Neural progenitor cell (in vitro differentiated cells): Measurements from ENCODE around the gene MBTPS1. TPM values are rescaled to one million over a fixed set of nuclear protein-coding genes. Genes with fewer than 3 reads are reported as not detected.

Experiments used
- DNase-seq: peaks from one replicate; pipeline ENCODE4 v3.0.0-alpha.2; 2016; ENCODE audit warnings: low spot score
- H2AFZ ChIP-seq: fragments of 200-600 bp; sonication (generic); replicated peaks from 2 replicates; pipeline ENCODE4 v1.6.1; 2016; ENCODE audit warnings: antibody characterized with exemption
- H3F3A ChIP-seq: fragments of 200-600 bp; sonication (generic); 2 replicates; pipeline ENCODE4 v1.6.1; 2016; ENCODE audit warnings: antibody characterized with exemption, low read depth
- H3K27ac ChIP-seq: fragments of 200-600 bp; sonication (generic); 2 replicates; pipeline ENCODE4 v1.5.1; 2016; ENCODE audit warnings: mild to moderate bottlenecking
- H3K27me3 ChIP-seq: fragments of 200-600 bp; sonication (generic); 2 replicates; pipeline ENCODE4 v1.6.1; 2016; ENCODE audit warnings: mild to moderate bottlenecking, moderate library complexity
- H3K36me3 ChIP-seq: fragments of 200-600 bp; sonication (generic); 2 replicates; pipeline ENCODE4 v1.5.1; 2016
- H3K4me1 ChIP-seq: fragments of 200-600 bp; sonication (generic); 2 replicates; pipeline ENCODE4 v1.6.1; 2016; ENCODE audit warnings: mixed run types
- H3K4me2 ChIP-seq: fragments of 200-600 bp; sonication (generic); 2 replicates; pipeline ENCODE4 v1.6.1; 2016
- H3K4me3 ChIP-seq: fragments of 200-600 bp; sonication (generic); 2 replicates; pipeline ENCODE4 v1.5.1; 2016
- H3K79me2 ChIP-seq: fragments of 200-600 bp; sonication (generic); 2 replicates; pipeline ENCODE4 v1.6.1; 2016; ENCODE audit warnings: low read depth
- H3K9ac ChIP-seq: fragments of 200-600 bp; sonication (generic); 2 replicates; pipeline ENCODE4 v1.6.1; 2016
- H3K9me3 ChIP-seq: fragments of 200-600 bp; sonication (generic); 2 replicates; pipeline ENCODE4 v1.5.1; 2016; ENCODE audit warnings: low read depth
- H4K20me1 ChIP-seq: fragments of 200-600 bp; sonication (generic); 2 replicates; pipeline ENCODE4 v1.6.1; 2016; ENCODE audit warnings: low read depth
- H3K27ac Mint-ChIP-seq: 3 replicates; pipeline ENCODE4 v1.8.0; 2021; ENCODE audit warnings: mixed read lengths
- H3K27me3 Mint-ChIP-seq: 2 replicates; pipeline ENCODE4 v1.8.0; 2022; ENCODE audit warnings: low read depth, mild to moderate bottlenecking, inconsistent platforms, moderate library complexity, mixed read lengths; ENCODE audit not compliant: insufficient read depth
- H3K36me3 Mint-ChIP-seq: 3 replicates; pipeline ENCODE4 v1.8.0; 2021; ENCODE audit warnings: mixed read lengths
- H3K4me1 Mint-ChIP-seq: 3 replicates; pipeline ENCODE4 v1.8.0; 2021; ENCODE audit warnings: mixed read lengths
- H3K4me3 Mint-ChIP-seq: 3 replicates; pipeline ENCODE4 v1.8.0; 2021; ENCODE audit warnings: mild to moderate bottlenecking, moderate library complexity, mixed read lengths
- H3K9me3 Mint-ChIP-seq: 3 replicates; pipeline ENCODE4 v1.8.0; 2020; ENCODE audit warnings: mixed read lengths
- EZH2 ChIP-seq: fragments of 200-600 bp; sonication (generic); IDR thresholded peaks from 2 replicates; pipeline ENCODE4 v1.6.1; 2017; ENCODE audit warnings: antibody characterized with exemption, mild to moderate bottlenecking, moderate library complexity
- EZH2phosphoT487 ChIP-seq: fragments of 200-600 bp; sonication (generic); IDR thresholded peaks from 2 replicates; pipeline ENCODE4 v1.6.1; 2017; ENCODE audit warnings: antibody characterized with exemption
- total RNA-seq: library from RNA; depleted of rRNA; stranded (reverse); fragments of >200 nt; gene quantifications from 2 replicates; pipeline ENCODE4 v1.2.3, GENCODE V29; 2015; ENCODE audit warnings: low replicate concordance
- TF ChIP-seq, protein P1 (sequence below): fragments of 200-600 bp; sonication (generic); IDR thresholded peaks from 2 replicates; pipeline ENCODE4 v1.5.1; 2017; ENCODE audit warnings: antibody characterized with exemption, mild to moderate bottlenecking

Gene MBTPS1
- total RNA-seq, 1 donor from 2014 or later = 52.3 TPM

DNA sequence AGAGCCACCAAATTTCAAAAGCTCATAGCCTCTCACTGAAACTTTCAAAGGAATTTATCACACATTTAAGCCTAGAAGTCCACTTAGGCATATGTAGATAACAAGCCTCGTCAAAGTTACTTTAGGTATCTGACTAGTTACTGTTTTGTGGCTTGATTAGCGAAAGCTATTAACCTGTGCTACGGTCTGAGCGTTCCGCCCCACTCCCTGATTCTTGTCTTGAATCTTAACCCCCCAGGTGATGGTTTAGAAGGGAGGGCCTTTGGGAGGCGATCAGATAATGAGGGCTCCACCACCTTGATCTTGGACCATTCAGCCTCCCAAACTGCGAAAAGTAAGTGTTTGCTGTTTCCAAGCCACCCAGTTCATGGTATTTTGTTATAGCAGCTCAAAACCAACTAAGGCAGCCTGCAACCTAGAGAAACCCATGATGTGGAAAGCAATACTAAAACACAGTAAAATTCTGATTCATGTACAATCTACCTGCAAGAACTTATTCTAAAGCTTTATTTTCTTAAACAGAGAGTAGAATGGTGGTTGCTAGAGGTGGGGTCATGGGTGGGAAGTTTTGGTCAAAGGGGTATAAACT is 21.1 kb upstream of the MBTPS1 start:
- H3K27ac Mint-ChIP-seq = no peak overlapping the region

DNA sequence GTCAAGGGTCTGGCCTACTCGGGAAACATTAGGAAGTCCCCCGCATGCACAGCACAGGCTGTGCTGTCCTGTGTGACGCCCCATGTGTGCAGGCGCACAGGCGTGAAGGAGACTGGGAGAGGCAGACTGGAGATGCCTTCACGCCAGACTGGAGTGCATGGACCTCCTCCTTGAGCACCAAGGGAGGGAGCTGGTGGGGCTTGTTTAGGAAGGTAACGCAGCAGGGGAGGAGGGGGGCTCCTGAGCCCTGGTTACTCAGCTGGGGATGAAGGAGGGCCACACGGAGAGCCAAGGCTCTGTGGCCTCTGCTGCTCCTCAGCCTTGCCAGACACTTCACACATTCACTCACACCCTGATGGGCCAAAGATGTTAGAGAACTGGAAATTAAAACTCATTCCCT is 20.5 kb upstream of the MBTPS1 start:
- H3K9ac ChIP-seq = no peak overlapping the region
- H3K9me3 Mint-ChIP-seq = peaks cover 5% of the 10 kb centered on the region
- TF ChIP-seq, protein P1, sequence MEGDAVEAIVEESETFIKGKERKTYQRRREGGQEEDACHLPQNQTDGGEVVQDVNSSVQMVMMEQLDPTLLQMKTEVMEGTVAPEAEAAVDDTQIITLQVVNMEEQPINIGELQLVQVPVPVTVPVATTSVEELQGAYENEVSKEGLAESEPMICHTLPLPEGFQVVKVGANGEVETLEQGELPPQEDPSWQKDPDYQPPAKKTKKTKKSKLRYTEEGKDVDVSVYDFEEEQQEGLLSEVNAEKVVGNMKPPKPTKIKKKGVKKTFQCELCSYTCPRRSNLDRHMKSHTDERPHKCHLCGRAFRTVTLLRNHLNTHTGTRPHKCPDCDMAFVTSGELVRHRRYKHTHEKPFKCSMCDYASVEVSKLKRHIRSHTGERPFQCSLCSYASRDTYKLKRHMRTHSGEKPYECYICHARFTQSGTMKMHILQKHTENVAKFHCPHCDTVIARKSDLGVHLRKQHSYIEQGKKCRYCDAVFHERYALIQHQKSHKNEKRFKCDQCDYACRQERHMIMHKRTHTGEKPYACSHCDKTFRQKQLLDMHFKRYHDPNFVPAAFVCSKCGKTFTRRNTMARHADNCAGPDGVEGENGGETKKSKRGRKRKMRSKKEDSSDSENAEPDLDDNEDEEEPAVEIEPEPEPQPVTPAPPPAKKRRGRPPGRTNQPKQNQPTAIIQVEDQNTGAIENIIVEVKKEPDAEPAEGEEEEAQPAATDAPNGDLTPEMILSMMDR = no peak
- TF ChIP-seq EZH2phosphoT487 = no peak
- TF ChIP-seq EZH2 = no peak
- H3K9me3 ChIP-seq = no peaks in the 10 kb centered on the region
- H3K27me3 ChIP-seq = no peaks in the 10 kb centered on the region
- no peak overlapping the region for H3K4me2 ChIP-seq
- peaks cover 98% of the 10 kb centered on the region for H3K79me2 ChIP-seq
- peaks cover 2% of the 10 kb centered on the region for H3K27me3 Mint-ChIP-seq
- H3K36me3 Mint-ChIP-seq = peaks cover 14% of the 10 kb centered on the region
- H3K4me1 Mint-ChIP-seq = peaks cover 64% of the 10 kb centered on the region
- peaks cover 13% of the 10 kb centered on the region for H3F3A ChIP-seq
- H4K20me1 ChIP-seq = peaks cover 92% of the 10 kb centered on the region
- H3K36me3 ChIP-seq = no peaks in the 10 kb centered on the region
- H3K4me1 ChIP-seq = peaks cover 48% of the 10 kb centered on the region
- no peak overlapping the region for H3K4me3 ChIP-seq
- H3K27ac ChIP-seq = no peak overlapping the region
- no peak overlapping the region for H3K4me3 Mint-ChIP-seq
- DNase-seq = no peak
- no peak overlapping the region for H3K27ac Mint-ChIP-seq
- no peak overlapping the region for H2AFZ ChIP-seq

More for the DNA sequence above, 21.1 kb upstream of the MBTPS1 start:
- H3K27me3 Mint-ChIP-seq = peaks cover 2% of the 10 kb centered on the region
- TF ChIP-seq, protein P1 = no peak
- TF ChIP-seq EZH2 (no peak), EZH2phosphoT487 (no peak)
- Histone ChIP-seq H3F3A (peaks cover 13% of the 10 kb centered on the region), H3K4me3 (no peak overlapping the region), H3K4me1 (peaks cover 42% of the 10 kb centered on the region), H2AFZ (no peak overlapping the region), H3K9me3 (no peaks in the 10 kb centered on the region), H3K79me2 (peaks cover 98% of the 10 kb centered on the region), H3K9ac (no peak overlapping the region), H3K4me2 (peak overlapping the region; percentile 45), H3K27me3 (no peaks in the 10 kb centered on the region), H4K20me1 (peaks cover 91% of the 10 kb centered on the region), H3K36me3 (no peaks in the 10 kb centered on the region), H3K27ac (no peak overlapping the region)
- peaks cover 18% of the 10 kb centered on the region for H3K36me3 Mint-ChIP-seq
- peaks cover 59% of the 10 kb centered on the region for H3K4me1 Mint-ChIP-seq
- peaks cover 5% of the 10 kb centered on the region for H3K9me3 Mint-ChIP-seq
- no peak overlapping the region for H3K4me3 Mint-ChIP-seq
- no peak for DNase-seq

DNA sequence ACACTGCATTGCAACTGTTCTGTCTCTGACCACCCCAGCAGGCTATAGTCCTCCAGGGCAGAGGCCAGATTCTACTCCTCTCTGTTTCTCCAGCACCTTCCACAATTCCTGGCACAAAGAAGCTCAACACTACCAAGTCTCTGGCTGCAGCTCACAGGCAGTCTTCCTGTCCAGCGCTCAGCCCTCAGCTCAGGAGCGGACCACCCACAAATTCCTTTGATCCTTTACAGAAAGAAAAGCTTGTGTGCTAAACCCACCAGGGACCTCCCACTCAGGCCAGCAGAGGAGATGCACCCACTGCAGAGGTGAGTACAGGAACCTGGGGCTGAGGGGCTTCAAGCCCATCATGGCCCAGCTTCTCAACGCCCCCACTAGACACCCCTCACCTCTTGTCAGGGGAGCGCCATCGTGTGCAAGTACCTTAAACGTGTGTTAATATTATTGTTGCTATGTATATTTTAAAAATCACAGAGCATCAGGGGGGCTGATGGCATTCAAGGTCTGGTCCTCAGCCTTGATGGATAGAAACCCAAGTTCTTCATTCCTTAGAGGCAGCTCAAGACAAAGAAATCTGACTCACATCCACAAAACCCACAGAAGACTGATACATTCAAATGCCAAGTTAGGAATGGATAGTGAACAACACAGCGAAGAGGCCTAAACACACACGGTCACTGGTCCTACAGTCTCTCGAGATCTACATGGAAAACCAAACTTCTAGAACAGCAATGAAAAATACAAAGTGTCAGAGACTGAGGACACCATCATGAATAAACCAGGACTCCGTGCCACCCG is 19.8 kb upstream of the MBTPS1 start:
- TF ChIP-seq EZH2phosphoT487 = no peak
- TF ChIP-seq, protein P1 = no peak
- TF ChIP-seq EZH2 = no peak
- Mint-ChIP-seq H3K9me3 (peaks cover 2% of the 10 kb centered on the region), H3K36me3 (peaks cover 8% of the 10 kb centered on the region), H3K4me1 (peaks cover 65% of the 10 kb centered on the region), H3K4me3 (no peak overlapping the region), H3K27me3 (peaks cover 2% of the 10 kb centered on the region), H3K27ac (peak overlapping the region; percentile 11)
- Histone ChIP-seq H4K20me1 (peaks cover 92% of the 10 kb centered on the region), H3K4me2 (no peak overlapping the region), H3K27me3 (no peaks in the 10 kb centered on the region), H3K27ac (no peak overlapping the region), H3K4me1 (peaks cover 48% of the 10 kb centered on the region), H3F3A (peaks cover 7% of the 10 kb centered on the region), H3K36me3 (no peaks in the 10 kb centered on the region), H2AFZ (no peak overlapping the region), H3K4me3 (no peak overlapping the region), H3K9ac (no peak overlapping the region), H3K79me2 (peaks cover 96% of the 10 kb centered on the region), H3K9me3 (no peaks in the 10 kb centered on the region)
- peak; percentile 67 for DNase-seq
